ENCODE measurements around the gene ING1.

GRCh38 chr13:110684388-110685056, 29.0 kb upstream of the ING1 start:
- TF ChIP-seq CTCF (IDR thresholded peaks at IDR 0.05; ENCODE audit: low read length) (no peak), EZH2 (IDR thresholded peaks at IDR 0.05; ENCODE audit: borderline replicate concordance, low read length) (no peak)

Data from OCI-LY1 (cell line).